ENCODE measurements around the gene ADISSP. TPM values are rescaled to one million over a fixed set of nuclear protein-coding genes. Genes with fewer than 3 reads are reported as not detected.

Gene ADISSP
- total RNA-seq = 15.5 TPM

GRCh38 chr20:3767427-3768341 lies at the start of gene ADISSP:
Gene ADISSP, minus strand, starts transcription at chr20:3767753. Its CDS starts 7,653 bp downstream, at chr20:3760100.
- Histone ChIP-seq H3K4me1 (ENCODE audit: insufficient read depth, low read length) (peaks cover 50% of the 10 kb centered on the region), H3K4me3 (ENCODE audit: low read length) (peak within 1 kb of the TSS; percentile 70), H3K9me3 (ENCODE audit: low read depth, low read length) (no peaks in the 10 kb centered on the region), H3K27me3 (ENCODE audit: insufficient read depth, low read length) (no peaks in the 10 kb centered on the region)

GRCh38 chr20:3815703-3816315 lies 48.3 kb upstream of the ADISSP start:
- Histone ChIP-seq H3K9me3 (ENCODE audit: low read depth, low read length) (no peaks in the 10 kb centered on the region), H3K4me1 (ENCODE audit: insufficient read depth, low read length) (peaks cover 79% of the 10 kb centered on the region), H3K4me3 (ENCODE audit: low read length) (no peak overlapping the region), H3K27me3 (ENCODE audit: insufficient read depth, low read length) (no peaks in the 10 kb centered on the region)

- Histone ChIP-seq H3K27me3 (ENCODE audit: insufficient read depth, low read length) (no peaks in the 10 kb centered on the region), H3K4me1 (ENCODE audit: insufficient read depth, low read length) (peaks cover 86% of the 10 kb centered on the region), H3K4me3 (ENCODE audit: low read length) (no peak overlapping the region), H3K9me3 (ENCODE audit: low read depth, low read length) (no peaks in the 10 kb centered on the region)
Observed at GRCh38 chr20:3814928-3815495, 47.5 kb upstream of the ADISSP start.

- H3K9me3 ChIP-seq (ENCODE audit: low read depth, low read length) = no peaks in the 10 kb centered on the region
Observed at GRCh38 chr20:3813848-3814581, 46.5 kb upstream of the ADISSP start.

GRCh38 chr20:3812975-3813847 lies 45.7 kb upstream of the ADISSP start:
- H3K9me3 ChIP-seq (ENCODE audit: low read depth, low read length) = no peaks in the 10 kb centered on the region
- H3K4me3 ChIP-seq (ENCODE audit: low read length) = no peak overlapping the region
- H3K4me1 ChIP-seq (ENCODE audit: insufficient read depth, low read length) = peaks cover 81% of the 10 kb centered on the region
- H3K27me3 ChIP-seq (ENCODE audit: insufficient read depth, low read length) = no peaks in the 10 kb centered on the region

More at GRCh38 chr20:3813848-3814581, 46.5 kb upstream of the ADISSP start:
- peaks cover 82% of the 10 kb centered on the region for H3K4me1 ChIP-seq (ENCODE audit: insufficient read depth, low read length)
- H3K4me3 ChIP-seq (ENCODE audit: low read length) = no peak overlapping the region
- H3K27me3 ChIP-seq (ENCODE audit: insufficient read depth, low read length) = no peaks in the 10 kb centered on the region

GRCh38 chr20:3812259-3812681 lies 44.7 kb upstream of the ADISSP start:
- peaks cover 87% of the 10 kb centered on the region for H3K4me1 ChIP-seq (ENCODE audit: insufficient read depth, low read length)
- H3K9me3 ChIP-seq (ENCODE audit: low read depth, low read length) = no peaks in the 10 kb centered on the region
- no peak overlapping the region for H3K4me3 ChIP-seq (ENCODE audit: low read length)
- H3K27me3 ChIP-seq (ENCODE audit: insufficient read depth, low read length) = no peaks in the 10 kb centered on the region

GRCh38 chr20:3811467-3812258 lies 44.1 kb upstream of the ADISSP start:
- H3K4me3 ChIP-seq (ENCODE audit: low read length) = peak overlapping the region; percentile 37
- H3K4me1 ChIP-seq (ENCODE audit: insufficient read depth, low read length) = peaks cover 92% of the 10 kb centered on the region
- no peaks in the 10 kb centered on the region for H3K27me3 ChIP-seq (ENCODE audit: insufficient read depth, low read length)
- H3K9me3 ChIP-seq (ENCODE audit: low read depth, low read length) = no peaks in the 10 kb centered on the region

GRCh38 chr20:3808544-3808943 lies 41.0 kb upstream of the ADISSP start:
- Histone ChIP-seq H3K4me1 (ENCODE audit: insufficient read depth, low read length) (peaks cover 94% of the 10 kb centered on the region), H3K9me3 (ENCODE audit: low read depth, low read length) (no peaks in the 10 kb centered on the region), H3K4me3 (ENCODE audit: low read length) (no peak overlapping the region), H3K27me3 (ENCODE audit: insufficient read depth, low read length) (no peaks in the 10 kb centered on the region)

GRCh38 chr20:3804781-3805180 lies 37.2 kb upstream of the ADISSP start:
- H3K4me1 ChIP-seq (ENCODE audit: insufficient read depth, low read length) = peaks cover 94% of the 10 kb centered on the region
- no peaks in the 10 kb centered on the region for H3K27me3 ChIP-seq (ENCODE audit: insufficient read depth, low read length)

GRCh38 chr20:3804254-3804751 lies 36.8 kb upstream of the ADISSP start:
- H3K4me1 ChIP-seq (ENCODE audit: insufficient read depth, low read length) = peaks cover 95% of the 10 kb centered on the region
- no peaks in the 10 kb centered on the region for H3K27me3 ChIP-seq (ENCODE audit: insufficient read depth, low read length)
- H3K4me3 ChIP-seq (ENCODE audit: low read length) = no peak overlapping the region
- H3K9me3 ChIP-seq (ENCODE audit: low read depth, low read length) = no peaks in the 10 kb centered on the region

More at GRCh38 chr20:3804781-3805180, 37.2 kb upstream of the ADISSP start:
- no peak overlapping the region for H3K4me3 ChIP-seq (ENCODE audit: low read length)
- H3K9me3 ChIP-seq (ENCODE audit: low read depth, low read length) = no peaks in the 10 kb centered on the region

GRCh38 chr20:3803854-3804253 lies 36.3 kb upstream of the ADISSP start:
- H3K9me3 ChIP-seq (ENCODE audit: low read depth, low read length) = no peaks in the 10 kb centered on the region
- no peaks in the 10 kb centered on the region for H3K27me3 ChIP-seq (ENCODE audit: insufficient read depth, low read length)
- H3K4me1 ChIP-seq (ENCODE audit: insufficient read depth, low read length) = peaks cover 99% of the 10 kb centered on the region
- H3K4me3 ChIP-seq (ENCODE audit: low read length) = no peak overlapping the region

- H3K9me3 ChIP-seq (ENCODE audit: low read depth, low read length) = no peaks in the 10 kb centered on the region
- H3K4me1 ChIP-seq (ENCODE audit: insufficient read depth, low read length) = peaks cover 100% of the 10 kb centered on the region
Observed at GRCh38 chr20:3803289-3803688, 35.7 kb upstream of the ADISSP start.

GRCh38 chr20:3802524-3803239 lies 35.1 kb upstream of the ADISSP start:
- Histone ChIP-seq H3K4me1 (ENCODE audit: insufficient read depth, low read length) (peaks cover 100% of the 10 kb centered on the region), H3K27me3 (ENCODE audit: insufficient read depth, low read length) (no peaks in the 10 kb centered on the region), H3K4me3 (ENCODE audit: low read length) (no peak overlapping the region)

More at GRCh38 chr20:3803289-3803688, 35.7 kb upstream of the ADISSP start:
- no peak overlapping the region for H3K4me3 ChIP-seq (ENCODE audit: low read length)
- H3K27me3 ChIP-seq (ENCODE audit: insufficient read depth, low read length) = no peaks in the 10 kb centered on the region

More at GRCh38 chr20:3802524-3803239, 35.1 kb upstream of the ADISSP start:
- no peaks in the 10 kb centered on the region for H3K9me3 ChIP-seq (ENCODE audit: low read depth, low read length)

All from mononuclear cell (primary cell).